Type B pancreatic cell (in vitro differentiated cells): ENCODE data around the gene PLSCR4. TPM values are rescaled to one million over a fixed set of nuclear protein-coding genes. Genes with fewer than 3 reads are reported as not detected.

Source experiments
- DNase-seq: peaks from one replicate; pipeline ENCODE4 v3.0.0; 2021; ENCODE audit warnings: mixed read lengths; ENCODE audit not compliant: unreplicated experiment; ENCODE audit errors: extremely low spot score
- H3K27ac Mint-ChIP-seq: 2 replicates; pipeline ENCODE4 v1.8.0; 2021; ENCODE audit warnings: mild to moderate bottlenecking, mixed read lengths
- H3K27me3 Mint-ChIP-seq: 2 replicates; pipeline ENCODE4 v1.8.0; 2021; ENCODE audit warnings: mixed read lengths
- H3K36me3 Mint-ChIP-seq: 2 replicates; pipeline ENCODE4 v1.8.0; 2021; ENCODE audit warnings: mixed read lengths
- H3K4me1 Mint-ChIP-seq: one replicate; pipeline ENCODE4 v1.8.0; 2021; ENCODE audit warnings: mixed read lengths; ENCODE audit not compliant: unreplicated experiment
- H3K4me3 Mint-ChIP-seq: 2 replicates; pipeline ENCODE4 v1.8.0; 2021; ENCODE audit warnings: mild to moderate bottlenecking, mixed read lengths
- H3K9me3 Mint-ChIP-seq: 2 replicates; pipeline ENCODE4 v1.8.0; 2021; ENCODE audit warnings: mixed read lengths
- total RNA-seq: library from RNA; stranded (reverse); gene quantifications from 2 replicates; pipeline ENCODE4 v1.2.1, GENCODE V29; 2021; ENCODE audit warnings: low replicate concordance
- TF ChIP-seq, protein P1 (sequence below): fragments of 200-600 bp; sonication (generic); conservative IDR thresholded peaks from 2 replicates; pipeline ENCODE4 v1.5.0; 2021; ENCODE audit warnings: antibody characterized with exemption, mild to moderate bottlenecking

PLSCR4 gene
- total RNA-seq, 1 donor from 2014 or later, result 3.4 TPM

DNA sequence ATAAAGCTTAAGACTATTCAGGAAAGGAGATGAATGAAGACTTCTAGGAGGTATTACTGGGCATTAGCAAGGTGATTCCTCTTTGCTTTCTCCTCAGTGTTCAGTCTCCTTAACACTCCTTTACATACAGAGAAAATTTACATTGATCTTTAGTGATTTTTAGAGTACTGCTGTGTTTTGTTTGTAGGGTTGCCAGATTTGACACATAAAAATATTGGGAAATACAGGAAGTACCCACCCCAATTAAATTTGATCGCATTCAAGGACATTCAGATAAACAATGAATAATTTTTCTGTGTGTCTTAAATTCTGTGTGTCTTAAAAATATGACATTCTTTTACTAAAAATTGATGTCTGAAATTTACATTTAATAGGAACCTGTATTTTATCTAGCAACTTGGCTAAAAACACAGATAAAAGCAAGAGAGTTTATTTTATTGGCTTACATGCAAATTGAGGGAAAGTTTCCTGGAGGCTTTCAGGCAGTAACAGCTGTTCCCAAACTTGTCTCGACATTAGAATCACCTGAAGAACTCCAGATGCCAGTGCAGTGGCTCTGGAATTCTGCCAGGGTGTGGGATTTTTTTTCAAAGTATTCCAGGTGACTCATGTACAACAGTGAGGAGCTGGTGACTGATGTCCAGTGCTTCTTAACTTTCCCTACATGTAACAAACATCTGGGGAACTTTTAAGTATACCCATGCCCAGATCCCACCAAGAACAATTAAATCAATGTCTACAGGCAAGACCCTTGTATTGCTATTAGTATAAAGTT lies 66.5 kb downstream of the PLSCR4 start:
- TF ChIP-seq, protein P1, sequence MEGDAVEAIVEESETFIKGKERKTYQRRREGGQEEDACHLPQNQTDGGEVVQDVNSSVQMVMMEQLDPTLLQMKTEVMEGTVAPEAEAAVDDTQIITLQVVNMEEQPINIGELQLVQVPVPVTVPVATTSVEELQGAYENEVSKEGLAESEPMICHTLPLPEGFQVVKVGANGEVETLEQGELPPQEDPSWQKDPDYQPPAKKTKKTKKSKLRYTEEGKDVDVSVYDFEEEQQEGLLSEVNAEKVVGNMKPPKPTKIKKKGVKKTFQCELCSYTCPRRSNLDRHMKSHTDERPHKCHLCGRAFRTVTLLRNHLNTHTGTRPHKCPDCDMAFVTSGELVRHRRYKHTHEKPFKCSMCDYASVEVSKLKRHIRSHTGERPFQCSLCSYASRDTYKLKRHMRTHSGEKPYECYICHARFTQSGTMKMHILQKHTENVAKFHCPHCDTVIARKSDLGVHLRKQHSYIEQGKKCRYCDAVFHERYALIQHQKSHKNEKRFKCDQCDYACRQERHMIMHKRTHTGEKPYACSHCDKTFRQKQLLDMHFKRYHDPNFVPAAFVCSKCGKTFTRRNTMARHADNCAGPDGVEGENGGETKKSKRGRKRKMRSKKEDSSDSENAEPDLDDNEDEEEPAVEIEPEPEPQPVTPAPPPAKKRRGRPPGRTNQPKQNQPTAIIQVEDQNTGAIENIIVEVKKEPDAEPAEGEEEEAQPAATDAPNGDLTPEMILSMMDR, result no peak
- DNase-seq, result no peak
- Mint-ChIP-seq H3K27me3 (peaks cover 5% of the 10 kb centered on the region), H3K36me3 (no peaks in the 10 kb centered on the region), H3K4me3 (no peak overlapping the region), H3K4me1 (peaks cover 2% of the 10 kb centered on the region), H3K9me3 (no peaks in the 10 kb centered on the region), H3K27ac (no peak overlapping the region)

DNA sequence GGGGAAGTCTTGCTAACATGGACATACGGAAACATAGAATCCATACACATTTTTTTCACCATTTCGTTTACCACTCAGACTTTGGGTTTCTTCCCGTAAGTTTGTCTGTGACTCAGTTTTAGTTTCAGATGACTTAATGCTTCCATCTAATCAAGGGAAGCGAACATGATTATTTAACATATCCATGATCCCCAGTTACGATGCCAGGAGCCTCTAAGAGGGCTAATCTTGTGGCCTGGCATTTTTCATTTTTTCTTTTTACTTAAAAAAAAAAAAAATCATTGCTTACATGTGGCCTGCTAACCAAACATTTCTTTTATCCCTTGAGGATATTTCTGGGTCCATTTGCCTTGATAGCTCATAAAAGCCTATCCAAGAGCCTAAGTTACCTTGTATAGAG lies 69.7 kb downstream of the PLSCR4 start:
- H3K4me3 Mint-ChIP-seq, result no peak overlapping the region
- TF ChIP-seq, protein P1, result no peak
- H3K36me3 Mint-ChIP-seq, result no peaks in the 10 kb centered on the region
- no peaks in the 10 kb centered on the region for H3K4me1 Mint-ChIP-seq
- no peak overlapping the region for H3K27ac Mint-ChIP-seq
- no peaks in the 10 kb centered on the region for H3K9me3 Mint-ChIP-seq
- no peaks in the 10 kb centered on the region for H3K27me3 Mint-ChIP-seq
- no peak for DNase-seq

DNA sequence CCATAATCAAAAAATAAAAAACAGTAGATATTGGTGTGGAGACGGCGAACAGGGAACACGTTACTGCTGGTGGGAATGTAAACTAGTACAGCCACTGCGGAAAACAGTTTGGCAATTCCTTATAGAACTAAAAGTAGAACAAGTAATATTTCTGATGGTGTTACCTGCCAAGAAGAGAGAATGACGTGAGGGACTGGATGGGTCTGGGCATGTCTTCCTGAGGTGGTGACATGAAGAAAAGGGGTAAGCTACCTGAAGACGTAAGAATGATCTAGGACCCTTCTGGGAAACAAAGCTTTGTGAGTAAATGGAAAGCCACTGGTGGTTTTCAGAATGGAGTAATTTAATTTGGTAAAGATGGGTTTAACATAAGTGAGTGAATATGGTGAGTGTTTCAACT lies 70.5 kb downstream of the PLSCR4 start:
- Mint-ChIP-seq H3K27me3 (no peaks in the 10 kb centered on the region), H3K9me3 (no peaks in the 10 kb centered on the region), H3K36me3 (no peaks in the 10 kb centered on the region), H3K4me1 (no peaks in the 10 kb centered on the region), H3K4me3 (no peak overlapping the region), H3K27ac (no peak overlapping the region)
- TF ChIP-seq, protein P1, result no peak
- no peak for DNase-seq

DNA sequence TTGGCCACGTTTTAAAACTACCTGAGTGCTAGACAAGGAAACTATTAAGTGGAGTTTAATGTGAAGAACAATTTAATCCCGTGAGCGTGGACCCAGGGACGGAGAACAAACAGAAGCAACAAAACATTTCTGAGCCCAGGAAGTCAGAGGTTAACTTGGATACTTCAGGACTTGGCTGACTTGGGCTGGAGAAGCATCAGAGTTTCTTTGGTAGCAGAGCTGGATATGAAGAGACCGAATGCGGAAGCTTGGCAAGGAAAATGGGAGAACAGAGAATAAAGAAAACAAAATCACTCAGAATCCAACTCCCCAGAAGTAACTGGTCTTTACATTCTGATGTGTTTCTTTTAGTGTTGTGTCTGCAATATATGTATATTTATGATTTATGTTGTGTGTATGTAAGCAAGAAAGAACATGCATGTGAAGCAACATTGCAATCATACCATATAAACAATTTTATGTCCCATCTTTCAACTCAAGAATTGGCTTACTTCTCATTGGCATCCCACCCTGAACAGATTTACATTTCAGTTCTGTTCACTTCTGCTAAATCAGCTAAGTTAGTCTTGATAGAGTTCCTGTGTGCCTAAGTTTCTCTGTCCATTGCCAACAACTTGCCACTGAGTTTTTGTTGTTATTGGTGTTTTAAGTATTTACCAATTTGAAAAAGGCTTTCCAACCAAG lies 72.8 kb downstream of the PLSCR4 start:
- Mint-ChIP-seq H3K27ac (no peak overlapping the region), H3K27me3 (no peaks in the 10 kb centered on the region), H3K36me3 (no peaks in the 10 kb centered on the region), H3K4me3 (no peak overlapping the region), H3K4me1 (no peaks in the 10 kb centered on the region), H3K9me3 (no peaks in the 10 kb centered on the region)
- TF ChIP-seq, protein P1, result no peak
- no peak for DNase-seq

DNA sequence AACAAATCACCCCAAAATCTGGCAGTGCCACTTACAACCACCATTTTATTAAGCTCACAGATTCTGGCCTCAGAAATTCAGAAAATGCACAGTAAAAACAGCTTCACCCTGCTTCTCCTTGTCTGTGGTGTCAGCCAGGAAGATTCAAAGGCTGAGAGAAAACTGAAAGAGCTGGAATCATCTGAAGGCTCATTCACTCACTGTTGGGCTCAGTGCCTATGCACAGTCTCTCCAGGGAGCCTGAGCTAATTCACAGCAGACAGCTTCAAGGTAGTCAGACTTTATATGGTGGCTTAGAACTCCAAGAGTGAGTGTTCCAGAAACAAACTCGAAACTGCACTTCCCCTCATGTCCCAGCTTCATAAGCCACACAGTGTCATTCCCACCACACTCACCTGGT lies 73.4 kb downstream of the PLSCR4 start:
- H3K27me3 Mint-ChIP-seq, result no peaks in the 10 kb centered on the region
- no peak overlapping the region for H3K4me3 Mint-ChIP-seq
- TF ChIP-seq, protein P1, result no peak
- DNase-seq, result no peak
- no peaks in the 10 kb centered on the region for H3K9me3 Mint-ChIP-seq
- no peak overlapping the region for H3K27ac Mint-ChIP-seq
- no peaks in the 10 kb centered on the region for H3K36me3 Mint-ChIP-seq
- H3K4me1 Mint-ChIP-seq, result no peaks in the 10 kb centered on the region
